AG04449 (cell line): Measurements from ENCODE around the gene NPAS3.
A peak's percentile ranks its signal among the peaks of the same experiment; 100 is the strongest.

Experiments used
- CTCF ChIA-PET: fragments of 350-600 bp; formaldehyde crosslinking; extraction: SDS; loops from one replicate; lab custom pipeline; 2021; ENCODE audit warnings: antibody characterized with exemption; lab: Yijun Ruan, JAX
- POLR2A ChIA-PET: fragments of 400-600, 350-600 bp; formaldehyde crosslinking; extraction: SDS; loops from one replicate; lab custom pipeline; 2020; ENCODE audit warnings: antibody characterized with exemption, inconsistent platforms; lab: Yijun Ruan, JAX
- DNase-seq: peaks from one replicate; pipeline ENCODE4 v3.0.0-alpha.2; 2010; ENCODE audit warnings: low read depth, low spot score
- H3K4me3 ChIP-seq: 2 replicates; pipeline ENCODE4 v1.5.1; 2011; ENCODE audit warnings: low read depth, mild to moderate bottlenecking, control low read depth, low read length
- TF ChIP-seq, protein P1 (sequence below): IDR thresholded peaks from one replicate; pipeline ENCODE4 v1.5.1; 2011; ENCODE audit warnings: mild to moderate bottlenecking, moderate library complexity, low read length, control low read depth, inconsistent platforms; ENCODE audit not compliant: insufficient read depth; ENCODE audit errors: missing control alignments

Gene NPAS3

DNA sequence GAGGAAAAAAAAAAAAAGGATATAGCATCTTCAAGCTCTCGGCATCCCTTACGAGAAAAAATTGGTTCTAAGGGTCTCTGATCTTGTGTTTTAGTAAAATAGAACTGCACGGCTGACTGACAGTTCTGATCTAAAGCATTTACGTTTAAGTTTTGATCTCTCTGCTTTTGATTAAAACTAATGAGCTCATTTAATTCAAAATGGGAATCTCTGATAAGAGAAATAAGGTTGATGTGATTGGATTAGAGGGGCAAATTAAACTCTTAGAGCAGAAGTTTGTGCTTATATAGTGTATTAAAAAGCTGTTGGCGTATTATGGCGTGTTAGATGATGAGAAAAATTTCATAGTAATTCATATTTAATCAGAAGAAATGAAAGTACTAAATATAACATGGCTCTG, 794.6 kb downstream of the NPAS3 start:
- ChIA-PET POLR2A (interaction anchor here (1.2 kb wide), 1 partner anchor 51 kb away, joined by 4 read pairs; no protein-coding TSS in a partner anchor), CTCF (interaction anchor here (0.9 to 1.2 kb wide), 2 partner anchors 60 to 1158 kb away, joined by 3 read pairs; no protein-coding TSS in a partner anchor)
- TF ChIP-seq, protein P1, sequence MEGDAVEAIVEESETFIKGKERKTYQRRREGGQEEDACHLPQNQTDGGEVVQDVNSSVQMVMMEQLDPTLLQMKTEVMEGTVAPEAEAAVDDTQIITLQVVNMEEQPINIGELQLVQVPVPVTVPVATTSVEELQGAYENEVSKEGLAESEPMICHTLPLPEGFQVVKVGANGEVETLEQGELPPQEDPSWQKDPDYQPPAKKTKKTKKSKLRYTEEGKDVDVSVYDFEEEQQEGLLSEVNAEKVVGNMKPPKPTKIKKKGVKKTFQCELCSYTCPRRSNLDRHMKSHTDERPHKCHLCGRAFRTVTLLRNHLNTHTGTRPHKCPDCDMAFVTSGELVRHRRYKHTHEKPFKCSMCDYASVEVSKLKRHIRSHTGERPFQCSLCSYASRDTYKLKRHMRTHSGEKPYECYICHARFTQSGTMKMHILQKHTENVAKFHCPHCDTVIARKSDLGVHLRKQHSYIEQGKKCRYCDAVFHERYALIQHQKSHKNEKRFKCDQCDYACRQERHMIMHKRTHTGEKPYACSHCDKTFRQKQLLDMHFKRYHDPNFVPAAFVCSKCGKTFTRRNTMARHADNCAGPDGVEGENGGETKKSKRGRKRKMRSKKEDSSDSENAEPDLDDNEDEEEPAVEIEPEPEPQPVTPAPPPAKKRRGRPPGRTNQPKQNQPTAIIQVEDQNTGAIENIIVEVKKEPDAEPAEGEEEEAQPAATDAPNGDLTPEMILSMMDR, result no peak

DNA sequence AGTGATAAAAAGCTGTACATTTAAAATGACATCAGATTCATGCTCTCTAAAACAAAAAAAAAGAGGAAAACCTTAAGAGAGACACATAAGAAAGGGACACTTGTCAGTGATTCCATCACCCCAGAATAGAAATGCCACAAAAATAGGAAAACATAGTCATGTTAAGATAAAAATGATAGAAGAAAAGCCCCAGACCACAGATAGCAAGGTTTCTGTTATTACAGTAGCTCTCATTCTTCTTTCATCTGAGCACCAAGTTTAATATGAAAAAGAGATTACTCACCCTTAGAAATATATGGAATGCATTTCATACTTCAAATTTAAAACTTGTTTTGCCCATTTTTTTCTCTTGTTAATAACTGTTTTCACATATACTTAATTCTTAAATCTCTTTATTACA, 795.0 kb downstream of the NPAS3 start:
- no peak overlapping the region for H3K4me3 ChIP-seq
- CTCF ChIA-PET, result interaction anchor here (1.2 kb wide), 1 partner anchor 59 kb away, joined by 3 read pairs; no protein-coding TSS in a partner anchor

More for the DNA sequence above, 794.6 kb downstream of the NPAS3 start:
- no peak for DNase-seq
- H3K4me3 ChIP-seq, result no peak overlapping the region

GRCh38 chr14:33734387-33734786, 795.7 kb downstream of the NPAS3 start:
- no peak for DNase-seq
- no peak overlapping the region for H3K4me3 ChIP-seq
- POLR2A ChIA-PET, result no interaction called here
- CTCF ChIA-PET, result no interaction called here
- TF ChIP-seq, protein P1, result no peak

More for the DNA sequence above, 795.0 kb downstream of the NPAS3 start:
- POLR2A ChIA-PET, result interaction anchor here (1.2 kb wide), 1 partner anchor 51 kb away, joined by 4 read pairs; no protein-coding TSS in a partner anchor
- TF ChIP-seq, protein P1, result no peak
- DNase-seq, result no peak

DNA sequence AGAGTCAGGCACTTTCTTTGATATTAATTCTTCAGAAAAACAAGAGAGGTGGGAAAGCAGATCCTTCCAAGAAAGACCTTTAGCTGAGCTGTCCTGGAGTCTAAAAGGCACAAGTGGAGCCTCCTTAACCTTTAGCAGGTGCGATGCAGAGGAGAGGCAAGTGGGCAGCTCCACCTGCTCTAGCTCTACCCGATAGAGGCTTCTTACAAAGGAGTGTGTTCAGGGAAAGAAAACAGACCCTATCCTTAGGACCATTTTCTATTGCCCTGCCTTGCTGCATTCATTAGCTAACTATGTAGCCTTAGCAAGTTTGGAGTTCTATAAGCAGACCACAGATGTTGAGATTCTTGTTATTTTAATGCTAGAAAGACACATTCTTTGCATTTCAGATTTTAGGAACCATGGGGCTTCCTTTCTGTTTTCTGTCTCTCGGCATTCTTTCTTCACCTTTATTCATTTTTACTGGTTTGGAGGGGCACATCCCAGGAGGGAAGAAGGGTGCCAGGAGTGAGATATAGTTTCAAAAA, 797.7 kb downstream of the NPAS3 start:
- TF ChIP-seq, protein P1, result no peak
- CTCF ChIA-PET, result interaction anchor here (1.5 kb wide), 1 partner anchor 61 kb away, joined by 4 read pairs; no protein-coding TSS in a partner anchor
- no peak for DNase-seq
- H3K4me3 ChIP-seq, result no peak overlapping the region
- POLR2A ChIA-PET, result no interaction called here

DNA sequence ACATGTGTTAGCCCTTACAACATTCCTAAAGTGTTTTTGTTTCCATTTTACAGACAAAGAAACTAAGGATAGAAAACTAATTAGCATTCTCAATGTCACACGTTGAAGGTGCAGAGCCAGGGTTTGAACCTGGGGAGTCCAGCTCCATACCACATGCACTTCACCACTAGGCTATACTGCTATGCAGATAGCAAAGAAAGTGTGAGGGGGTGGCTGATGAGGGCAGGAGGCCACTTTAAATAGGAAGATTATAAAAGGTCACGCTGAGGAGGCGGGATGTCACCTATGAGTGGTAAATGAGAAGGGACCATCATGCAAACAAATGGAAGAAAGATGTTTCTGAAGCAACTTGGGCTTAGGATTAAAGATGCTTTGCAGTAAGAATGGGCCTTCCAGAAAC, 798.3 kb downstream of the NPAS3 start:
- POLR2A ChIA-PET, result no interaction called here
- CTCF ChIA-PET, result interaction anchor here (1.5 kb wide), 1 partner anchor 62 kb away, joined by 4 read pairs; no protein-coding TSS in a partner anchor

DNA sequence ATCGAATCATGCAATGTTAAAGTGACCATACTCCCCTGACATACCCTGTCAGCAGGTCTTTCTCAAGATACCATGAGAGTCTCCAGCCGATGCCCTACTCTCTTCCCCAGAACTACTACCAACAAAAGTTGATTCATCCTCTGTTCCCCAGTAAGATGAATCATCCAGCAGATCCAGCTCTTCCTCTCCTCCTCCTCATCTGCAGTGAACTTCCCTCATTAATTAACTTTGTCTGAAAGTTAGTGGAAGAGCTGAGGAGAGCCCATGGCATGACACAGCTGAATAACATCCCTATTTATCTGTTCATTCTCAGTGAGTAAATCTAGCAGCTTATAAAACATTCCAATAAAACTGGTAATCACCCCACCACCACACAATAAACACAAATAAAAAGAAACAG, 798.8 kb downstream of the NPAS3 start:
- ChIA-PET CTCF (interaction anchor here (1.5 kb wide), 1 partner anchor 62 kb away, joined by 4 read pairs; no protein-coding TSS in a partner anchor), POLR2A (no interaction called here)

More for the DNA sequence above, 798.3 kb downstream of the NPAS3 start:
- TF ChIP-seq, protein P1, result no peak
- no peak for DNase-seq
- no peak overlapping the region for H3K4me3 ChIP-seq

More for the DNA sequence above, 798.8 kb downstream of the NPAS3 start:
- H3K4me3 ChIP-seq, result no peak overlapping the region
- peak; percentile 50 for DNase-seq
- TF ChIP-seq, protein P1, result no peak
